IMR-90 (cell line): ENCODE results near the gene MGRN1.

Experiments used
- BHLHE40 ChIP-seq: fragments of 150-350 bp; IDR thresholded peaks from 2 replicates; pipeline ENCODE4 v1.6.1; 2016; ENCODE audit warnings: mild to moderate bottlenecking, low read depth, low read length
- CEBPB ChIP-seq: IDR thresholded peaks from 2 replicates; pipeline ENCODE4 v1.6.1; 2012; ENCODE audit warnings: low read depth, low read length, improper control_type of control experiment
- FOS ChIP-seq: fragments of 150-350 bp; IDR thresholded peaks from 2 replicates; pipeline ENCODE4 v1.6.1; 2016; ENCODE audit warnings: low read depth, low read length
- MAFK ChIP-seq: IDR thresholded peaks from 2 replicates; pipeline ENCODE4 v1.6.1; 2012; ENCODE audit warnings: low read depth, low read length, improper control_type of control experiment
- POLR2A ChIP-seq: IDR thresholded peaks from 2 replicates; pipeline ENCODE4 v1.6.1; 2012; ENCODE audit warnings: mild to moderate bottlenecking, low read depth, low read length
- RAD21 ChIP-seq: IDR thresholded peaks from 2 replicates; pipeline ENCODE4 v1.6.1; 2012; ENCODE audit warnings: low read length, improper control_type of control experiment
- RCOR1 ChIP-seq: IDR thresholded peaks from 2 replicates; pipeline ENCODE4 v1.6.1; 2012; ENCODE audit warnings: mild to moderate bottlenecking, low read length, improper control_type of control experiment; ENCODE audit not compliant: insufficient replicate concordance
- RFX5 ChIP-seq: IDR thresholded peaks from 2 replicates; pipeline ENCODE4 v1.8.0; 2012; ENCODE audit warnings: low read depth, mild to moderate bottlenecking, low read length, moderate library complexity
- TF ChIP-seq, protein P1 (sequence below): conservative IDR thresholded peaks from 2 replicates; pipeline ENCODE4 v1.5.1; 2012; ENCODE audit warnings: mild to moderate bottlenecking, low read depth, low read length, improper control_type of control experiment
- TF ChIP-seq, protein P2 (sequence below): fragments of 150-350 bp; IDR thresholded peaks from 2 replicates; pipeline ENCODE4 v1.6.1; 2016; ENCODE audit warnings: low read depth, mild to moderate bottlenecking, low read length, moderate library complexity, borderline replicate concordance

DNA sequence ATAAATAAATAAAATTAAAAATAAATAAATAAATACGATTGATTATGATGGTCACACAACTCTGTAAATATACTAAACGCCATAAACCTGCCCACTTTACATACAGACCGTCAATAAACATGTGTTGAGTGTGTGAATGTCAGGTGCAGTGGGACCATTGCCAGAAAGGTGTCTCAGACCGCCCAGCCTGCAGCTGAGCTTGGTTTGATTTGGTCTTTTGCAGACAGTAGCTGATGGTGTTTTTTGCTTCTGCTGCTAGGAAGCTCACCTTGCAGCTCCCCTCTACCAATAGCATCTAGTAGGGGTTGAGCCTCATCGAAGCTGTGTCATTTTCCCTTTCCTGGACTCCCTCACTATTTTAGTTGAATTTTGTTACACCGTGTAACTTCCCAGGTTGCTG, 33.4 kb upstream of the MGRN1 start:
- no peak for TF ChIP-seq RCOR1
- TF ChIP-seq, protein P1, sequence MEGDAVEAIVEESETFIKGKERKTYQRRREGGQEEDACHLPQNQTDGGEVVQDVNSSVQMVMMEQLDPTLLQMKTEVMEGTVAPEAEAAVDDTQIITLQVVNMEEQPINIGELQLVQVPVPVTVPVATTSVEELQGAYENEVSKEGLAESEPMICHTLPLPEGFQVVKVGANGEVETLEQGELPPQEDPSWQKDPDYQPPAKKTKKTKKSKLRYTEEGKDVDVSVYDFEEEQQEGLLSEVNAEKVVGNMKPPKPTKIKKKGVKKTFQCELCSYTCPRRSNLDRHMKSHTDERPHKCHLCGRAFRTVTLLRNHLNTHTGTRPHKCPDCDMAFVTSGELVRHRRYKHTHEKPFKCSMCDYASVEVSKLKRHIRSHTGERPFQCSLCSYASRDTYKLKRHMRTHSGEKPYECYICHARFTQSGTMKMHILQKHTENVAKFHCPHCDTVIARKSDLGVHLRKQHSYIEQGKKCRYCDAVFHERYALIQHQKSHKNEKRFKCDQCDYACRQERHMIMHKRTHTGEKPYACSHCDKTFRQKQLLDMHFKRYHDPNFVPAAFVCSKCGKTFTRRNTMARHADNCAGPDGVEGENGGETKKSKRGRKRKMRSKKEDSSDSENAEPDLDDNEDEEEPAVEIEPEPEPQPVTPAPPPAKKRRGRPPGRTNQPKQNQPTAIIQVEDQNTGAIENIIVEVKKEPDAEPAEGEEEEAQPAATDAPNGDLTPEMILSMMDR, result no peak
- TF ChIP-seq, protein P2, sequence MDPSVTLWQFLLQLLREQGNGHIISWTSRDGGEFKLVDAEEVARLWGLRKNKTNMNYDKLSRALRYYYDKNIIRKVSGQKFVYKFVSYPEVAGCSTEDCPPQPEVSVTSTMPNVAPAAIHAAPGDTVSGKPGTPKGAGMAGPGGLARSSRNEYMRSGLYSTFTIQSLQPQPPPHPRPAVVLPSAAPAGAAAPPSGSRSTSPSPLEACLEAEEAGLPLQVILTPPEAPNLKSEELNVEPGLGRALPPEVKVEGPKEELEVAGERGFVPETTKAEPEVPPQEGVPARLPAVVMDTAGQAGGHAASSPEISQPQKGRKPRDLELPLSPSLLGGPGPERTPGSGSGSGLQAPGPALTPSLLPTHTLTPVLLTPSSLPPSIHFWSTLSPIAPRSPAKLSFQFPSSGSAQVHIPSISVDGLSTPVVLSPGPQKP, result no peak
- no peak for TF ChIP-seq POLR2A
- TF ChIP-seq BHLHE40, result no peak
- no peak for TF ChIP-seq RFX5
- no peak for TF ChIP-seq MAFK
- TF ChIP-seq CEBPB, result no peak
- TF ChIP-seq FOS, result no peak
- TF ChIP-seq RAD21, result no peak
